Loucy (cell line): ENCODE results near the gene DNAJC11.
"Not testable (repeated sequence)": the region's sequence is repeated elsewhere in the genome, so short reads cannot be mapped to it uniquely, and the experiment has no call there.

Source experiments
- H2AFZ ChIP-seq: fragments of 200-600 bp; sonication (generic); 2 replicates; pipeline ENCODE4 v1.6.0; 2016; ENCODE audit warnings: antibody characterized with exemption, mild to moderate bottlenecking, low read length, moderate library complexity
- H3F3A ChIP-seq: fragments of 200-600 bp; 2 replicates; pipeline ENCODE4 v1.6.0; 2016; ENCODE audit warnings: antibody characterized with exemption, low read depth, mild to moderate bottlenecking
- H3K27me3 ChIP-seq: fragments of 200-600 bp; sonication (generic); 2 replicates; pipeline ENCODE4 v1.6.1; 2014; ENCODE audit warnings: low read length, mild to moderate bottlenecking; ENCODE audit not compliant: insufficient read depth, poor library complexity, severe bottlenecking
- H3K36me3 ChIP-seq: fragments of 200-600 bp; sonication (generic); 2 replicates; pipeline ENCODE4 v1.6.1; 2016; ENCODE audit warnings: low read length; ENCODE audit not compliant: insufficient read depth
- H3K4me1 ChIP-seq: fragments of 200-600 bp; sonication (generic); 2 replicates; pipeline ENCODE4 v1.5.1; 2014; ENCODE audit warnings: low read length, mild to moderate bottlenecking; ENCODE audit not compliant: insufficient read depth, poor library complexity, severe bottlenecking
- H3K4me2 ChIP-seq: fragments of 200-600 bp; sonication (generic); 2 replicates; pipeline ENCODE4 v1.6.0; 2014; ENCODE audit warnings: antibody characterized with exemption, low read length, low read depth, mild to moderate bottlenecking; ENCODE audit not compliant: poor library complexity, severe bottlenecking
- H3K4me3 ChIP-seq: fragments of 200-600 bp; sonication (generic); 2 replicates; pipeline ENCODE4 v1.5.1; 2014; ENCODE audit warnings: low read length, mild to moderate bottlenecking, mixed read lengths; ENCODE audit not compliant: poor library complexity, severe bottlenecking
- H3K79me2 ChIP-seq: fragments of 200-600 bp; sonication (generic); 2 replicates; pipeline ENCODE4 v1.6.1; 2014; ENCODE audit warnings: low read length; ENCODE audit not compliant: insufficient read depth
- H3K9ac ChIP-seq: fragments of 200-600 bp; sonication (generic); 2 replicates; pipeline ENCODE4 v1.6.0; 2014; ENCODE audit warnings: mild to moderate bottlenecking, low read depth, low read length, moderate library complexity; ENCODE audit not compliant: poor library complexity, severe bottlenecking
- H3K9me2 ChIP-seq: fragments of 200-600 bp; sonication (generic); replicated peaks from 2 replicates; pipeline ENCODE4 v1.6.1; 2016; ENCODE audit warnings: low read depth, low read length, mixed read lengths
- H3K9me3 ChIP-seq: fragments of 200-600 bp; sonication (generic); 2 replicates; pipeline ENCODE4 v1.6.1; 2014; ENCODE audit warnings: mild to moderate bottlenecking, antibody characterized with exemption, low read length, low read depth; ENCODE audit not compliant: insufficient read depth
- H4K20me1 ChIP-seq: fragments of 200-600 bp; sonication (generic); 2 replicates; pipeline ENCODE4 v1.6.0; 2014; ENCODE audit warnings: antibody characterized with exemption, low read length, mild to moderate bottlenecking; ENCODE audit not compliant: insufficient read depth, poor library complexity, severe bottlenecking
- CTCF ChIP-seq: fragments of 200-600 bp; sonication (generic); conservative IDR thresholded peaks from 2 replicates; pipeline ENCODE4 v1.5.1; 2014; ENCODE audit warnings: mild to moderate bottlenecking, antibody characterized with exemption, low read length
- EZH2phosphoT487 ChIP-seq: fragments of 200-600 bp; IDR thresholded peaks from 2 replicates; pipeline ENCODE4 v1.6.1; 2018; ENCODE audit warnings: antibody characterized with exemption, mild to moderate bottlenecking, moderate library complexity, borderline replicate concordance

Gene DNAJC11

GRCh38 chr1:6745073-6745472 lies 43.5 kb upstream of the DNAJC11 start:
- Histone ChIP-seq H3K36me3 (no peaks in the 10 kb centered on the region), H2AFZ (no peak overlapping the region), H4K20me1 (no peaks in the 10 kb centered on the region), H3K4me1 (no peaks in the 10 kb centered on the region), H3K9ac (no peak overlapping the region), H3K79me2 (no peaks in the 10 kb centered on the region), H3K27me3 (no peaks in the 10 kb centered on the region), H3F3A (no peaks in the 10 kb centered on the region), H3K4me3 (no peak overlapping the region), H3K9me3 (no peaks in the 10 kb centered on the region), H3K4me2 (no peak overlapping the region), H3K9me2 (no peaks in the 10 kb centered on the region)
- no peak for TF ChIP-seq CTCF
- no peak for TF ChIP-seq EZH2phosphoT487

- Histone ChIP-seq H3K9ac (no peak overlapping the region), H3K27me3 (no peaks in the 10 kb centered on the region), H2AFZ (no peak overlapping the region; the same call in 1 of the 2 replicates)
These were observed 41.8 kb upstream of the DNAJC11 start for GRCh38 chr1:6743189-6744101.

GRCh38 chr1:6742676-6743188 lies 41.1 kb upstream of the DNAJC11 start:
- not testable (repeated sequence) for H3K9me2 ChIP-seq, H3K27me3 ChIP-seq, H3K4me3 ChIP-seq, H3K79me2 ChIP-seq, H3F3A ChIP-seq, H3K9me3 ChIP-seq, H3K4me2 ChIP-seq, H4K20me1 ChIP-seq, H2AFZ ChIP-seq, H3K9ac ChIP-seq, H3K4me1 ChIP-seq, H3K36me3 ChIP-seq

More at GRCh38 chr1:6743189-6744101, 41.8 kb upstream of the DNAJC11 start:
- no peaks in the 10 kb centered on the region for H3K36me3 ChIP-seq
- H4K20me1 ChIP-seq: no peaks in the 10 kb centered on the region
- H3K4me1 ChIP-seq: no peaks in the 10 kb centered on the region
- no peaks in the 10 kb centered on the region for H3K9me3 ChIP-seq
- no peaks in the 10 kb centered on the region for H3F3A ChIP-seq
- no peak for TF ChIP-seq EZH2phosphoT487
- TF ChIP-seq CTCF: no peak
- no peaks in the 10 kb centered on the region for H3K79me2 ChIP-seq
- no peak overlapping the region for H3K4me3 ChIP-seq
- no peak overlapping the region for H3K4me2 ChIP-seq
- H3K9me2 ChIP-seq: no peaks in the 10 kb centered on the region
